ENCODE data around the gene SKP2. TPM values are rescaled to one million over a fixed set of nuclear protein-coding genes. Genes with fewer than 3 reads are reported as not detected.

SKP2 gene
- total and polyA plus RNA-seq, 2 donors: 5.1 to 42.9 TPM

DNA sequence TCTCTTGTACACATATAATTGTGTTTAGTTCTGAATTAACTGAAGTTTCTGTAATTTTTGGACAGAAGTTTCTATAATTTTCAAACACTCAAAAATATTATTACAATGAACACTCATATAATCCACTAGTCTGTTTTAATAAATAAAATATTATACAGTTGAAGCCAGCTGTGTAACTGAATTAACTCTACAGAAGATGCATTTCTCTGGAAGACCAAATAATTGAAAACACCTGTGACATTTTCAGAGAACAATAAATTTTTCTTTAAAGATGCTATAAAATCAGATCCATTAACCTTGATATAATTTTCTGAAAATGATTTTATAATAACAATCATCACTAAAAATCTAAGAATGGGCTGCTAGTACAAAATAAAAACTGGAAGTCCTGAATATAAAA, 75.1 kb downstream of the SKP2 start:
- Histone ChIP-seq H3K27ac (ENCODE audit: low read depth) (no peak overlapping the region), H3K4me3 (ENCODE audit: low read depth, low read length) (no peak overlapping the region), H3K4me1 (ENCODE audit: insufficient read depth) (no peaks in the 10 kb centered on the region), H3K36me3 (ENCODE audit: insufficient read depth) (no peaks in the 10 kb centered on the region)
- no peak for DNase-seq (ENCODE audit: extremely low spot score)

DNA sequence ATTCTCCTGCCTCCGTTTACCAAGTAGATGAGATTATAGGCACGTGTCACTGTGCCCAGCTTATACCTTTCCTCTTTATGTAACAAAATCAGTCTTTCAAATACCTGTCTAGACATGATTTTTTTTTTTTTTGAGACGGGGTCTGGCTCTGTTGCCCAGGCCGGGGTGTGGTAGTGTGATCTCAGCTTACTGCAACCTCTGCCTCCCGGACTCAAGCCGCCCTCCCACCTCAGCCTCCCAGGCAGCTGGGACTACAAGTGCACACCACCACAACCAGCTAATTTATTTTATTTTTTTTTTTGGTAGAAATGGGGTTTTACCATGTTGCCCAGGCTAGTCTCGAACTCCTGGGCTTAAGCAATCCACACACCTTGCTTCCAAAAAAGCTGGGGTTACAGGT, 76.6 kb downstream of the SKP2 start:
- Histone ChIP-seq H3K4me1 (ENCODE audit: insufficient read depth) (no peaks in the 10 kb centered on the region), H3K36me3 (ENCODE audit: insufficient read depth) (no peaks in the 10 kb centered on the region), H3K4me3 (ENCODE audit: low read depth, low read length) (no peak overlapping the region), H3K27ac (ENCODE audit: low read depth) (no peak overlapping the region)
- 95% methylated on average over 7 of the region's 7 CpGs for WGBS
- DNase-seq (ENCODE audit: extremely low spot score): no peak

GRCh38 chr5:36230151-36230790, 78.4 kb downstream of the SKP2 start:
- H3K27ac ChIP-seq (ENCODE audit: low read depth): no peak overlapping the region
- WGBS: 94% methylated on average over 1 of the region's 1 CpG
- DNase-seq (ENCODE audit: extremely low spot score): no peak
- no peaks in the 10 kb centered on the region for H3K4me1 ChIP-seq (ENCODE audit: insufficient read depth)
- H3K4me3 ChIP-seq (ENCODE audit: low read depth, low read length): no peak overlapping the region
- H3K36me3 ChIP-seq (ENCODE audit: insufficient read depth): no peaks in the 10 kb centered on the region

DNA sequence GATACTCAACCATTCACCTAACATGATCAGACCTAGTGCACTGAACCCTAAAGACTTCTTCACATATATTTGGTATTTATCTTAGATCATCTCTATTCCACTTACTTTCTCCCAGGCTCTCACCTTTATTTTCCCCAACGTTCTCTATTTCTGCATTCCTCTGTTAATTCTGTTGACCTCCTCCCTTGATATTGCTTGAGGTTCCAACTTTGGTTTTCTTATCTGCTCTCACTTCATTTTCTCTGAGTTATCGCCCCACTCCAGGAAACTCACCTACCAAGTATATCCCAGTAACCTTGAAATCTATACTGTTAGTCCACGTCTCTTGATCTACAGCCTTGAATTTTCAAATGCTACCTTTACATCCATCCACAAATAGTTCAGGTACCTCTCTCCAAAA, 80.6 kb downstream of the SKP2 start:
- DNase-seq (ENCODE audit: extremely low spot score): no peak
- 90% methylated on average over 3 of the region's 3 CpGs for WGBS
- H3K4me3 ChIP-seq (ENCODE audit: low read depth, low read length): no peak overlapping the region
- H3K36me3 ChIP-seq (ENCODE audit: insufficient read depth): no peaks in the 10 kb centered on the region
- H3K4me1 ChIP-seq (ENCODE audit: insufficient read depth): no peaks in the 10 kb centered on the region
- H3K27ac ChIP-seq (ENCODE audit: low read depth): no peak overlapping the region

Small RNA genes within 50 kb of the gene (small RNA-seq; reads per million reads assigned to genes)
- 0.21 reads per million for gene MIR580
- gene RNU6-1305P: not detected

Other genes starting within 250 kb of the SKP2 start
- not detected for gene CAPSL, start 213.5 kb upstream of the SKP2 start, total RNA-seq
- gene CAPSL, start 213.5 kb upstream of the SKP2 start, polyA plus RNA-seq: not detected
- gene UGT3A1, start 160.7 kb upstream of the SKP2 start, total RNA-seq: 0.16 TPM
- 0.03 TPM for gene UGT3A1, start 160.7 kb upstream of the SKP2 start, polyA plus RNA-seq
- gene UGT3A2, start 85.2 kb upstream of the SKP2 start, total RNA-seq: 0.58 TPM
- 0.14 TPM for gene UGT3A2, start 85.2 kb upstream of the SKP2 start, polyA plus RNA-seq
- 31.6 TPM for gene LMBRD2, start 224 bp upstream of the SKP2 start, total RNA-seq
- 5.7 TPM for gene LMBRD2, start 224 bp upstream of the SKP2 start, polyA plus RNA-seq
- 63.2 TPM for gene NADK2, start 89.8 kb downstream of the SKP2 start, total RNA-seq
- gene NADK2, start 89.8 kb downstream of the SKP2 start, polyA plus RNA-seq: 54.5 TPM
- gene RANBP3L, start 149.8 kb downstream of the SKP2 start, total RNA-seq: 5.7 TPM
- 38.7 TPM for gene RANBP3L, start 149.8 kb downstream of the SKP2 start, polyA plus RNA-seq

Measured in urinary bladder (tissue), 4 donors.